Measurements from ENCODE around the gene TAC1. TPM values are rescaled to one million over a fixed set of nuclear protein-coding genes. Genes with fewer than 3 reads are reported as not detected.

The TAC1 gene
- total RNA-seq, 4 donors from 2014 or later: 0.55 to 2.4 TPM; not detected in 2

DNA sequence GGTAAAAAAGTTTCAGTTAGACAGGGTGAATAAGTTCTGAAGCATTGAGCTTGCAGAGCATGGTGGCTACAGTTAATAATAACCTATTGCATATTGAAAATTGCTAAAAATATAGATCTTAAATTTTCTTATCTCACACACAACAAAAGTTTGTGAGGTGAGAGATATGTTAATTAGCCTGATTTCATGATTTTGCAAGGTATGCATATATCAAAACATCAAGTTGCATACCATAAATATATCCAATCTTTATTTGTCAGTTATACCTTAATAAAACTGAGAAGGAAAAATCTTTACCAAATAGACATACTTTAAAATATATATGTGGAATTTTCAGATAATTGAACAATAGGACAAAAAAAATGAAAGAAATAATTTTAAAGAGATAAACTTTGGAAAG lies 16.6 kb downstream of the TAC1 start:
- intact Hi-C loops (cut with DNase I; ENCODE audit: low total_unique reads): no loop called here
- no peak for TF ChIP-seq CTCF (IDR thresholded peaks at IDR 0.05)
- TF ChIP-seq POLR2A (IDR thresholded peaks at IDR 0.05): no peak
- no peak for DNase-seq (ENCODE audit: low spot score in 2 of 2)
- H3K4me3 ChIP-seq (ENCODE audit: low read depth, poor library complexity, severe bottlenecking): no peak overlapping the region

DNA sequence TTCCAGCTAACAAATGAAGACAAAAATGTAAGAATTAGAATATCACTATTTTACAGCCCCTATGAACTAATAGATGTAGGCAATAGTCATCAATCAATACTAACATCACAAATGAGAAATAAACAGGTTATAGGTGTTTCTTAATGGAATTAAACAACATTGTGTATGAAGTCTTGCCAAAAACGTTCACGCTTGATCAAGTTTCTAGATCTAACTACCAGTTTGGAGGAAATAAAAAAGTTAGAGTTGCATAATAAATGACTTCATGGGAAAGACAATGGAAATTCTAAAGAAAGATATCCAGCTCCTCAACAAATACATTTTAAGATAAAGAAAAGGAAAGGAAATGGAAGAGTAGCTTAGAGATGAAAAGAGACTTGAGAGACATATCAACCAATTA lies 19.7 kb downstream of the TAC1 start:
- no peak for DNase-seq (ENCODE audit: low spot score in 2 of 2)
- 66 to 74% methylated on average over 2 of the region's 2 CpGs for WGBS, 2 donors
- no peak overlapping the region for H3K4me3 ChIP-seq (ENCODE audit: low read depth, poor library complexity, severe bottlenecking)
- intact Hi-C loops (cut with DNase I; ENCODE audit: low total_unique reads): no loop called here
- no peak for TF ChIP-seq POLR2A (IDR thresholded peaks at IDR 0.05)
- no peak for TF ChIP-seq CTCF (IDR thresholded peaks at IDR 0.05)

DNA sequence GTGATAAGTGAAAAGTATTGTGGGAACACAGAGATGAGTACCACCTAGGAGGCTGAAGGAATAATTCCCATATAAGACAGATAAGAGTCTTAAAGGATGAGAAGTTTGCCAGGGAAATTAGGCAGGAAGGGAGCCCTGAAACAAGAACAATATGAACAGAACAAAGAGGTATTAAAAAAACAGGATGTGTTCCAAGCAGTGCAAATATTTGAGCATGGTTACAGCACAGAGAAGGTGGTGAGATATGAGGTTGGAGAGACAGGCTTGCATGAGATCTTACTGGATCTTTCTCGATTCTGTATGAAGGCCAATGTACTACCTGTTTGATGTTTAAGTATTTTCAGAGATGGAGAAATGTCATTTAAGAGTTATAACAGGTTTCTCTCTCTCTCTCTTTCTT lies 20.3 kb downstream of the TAC1 start:
- WGBS, 2 donors: 68 to 71% methylated on average over 1 of the region's 1 CpG

GRCh38 chr7:97757824-97758223 lies 25.9 kb downstream of the TAC1 start:
- intact Hi-C loops (cut with DNase I; ENCODE audit: low total_unique reads): no loop called here
- H3K4me3 ChIP-seq (ENCODE audit: low read depth, poor library complexity, severe bottlenecking): no peak overlapping the region
- DNase-seq (ENCODE audit: low spot score in 2 of 2): no peak
- WGBS, 2 donors: 55 to 64% methylated on average over 2 of the region's 2 CpGs
- TF ChIP-seq POLR2A (IDR thresholded peaks at IDR 0.05): no peak
- TF ChIP-seq CTCF (IDR thresholded peaks at IDR 0.05): no peak

More for the DNA sequence above, 20.3 kb downstream of the TAC1 start:
- TF ChIP-seq POLR2A (IDR thresholded peaks at IDR 0.05) (no peak), CTCF (IDR thresholded peaks at IDR 0.05) (no peak)
- DNase-seq (ENCODE audit: low spot score in 2 of 2): no peak
- H3K4me3 ChIP-seq (ENCODE audit: low read depth, poor library complexity, severe bottlenecking): no peak overlapping the region
- intact Hi-C loops (cut with DNase I; ENCODE audit: low total_unique reads): no loop called here

DNA sequence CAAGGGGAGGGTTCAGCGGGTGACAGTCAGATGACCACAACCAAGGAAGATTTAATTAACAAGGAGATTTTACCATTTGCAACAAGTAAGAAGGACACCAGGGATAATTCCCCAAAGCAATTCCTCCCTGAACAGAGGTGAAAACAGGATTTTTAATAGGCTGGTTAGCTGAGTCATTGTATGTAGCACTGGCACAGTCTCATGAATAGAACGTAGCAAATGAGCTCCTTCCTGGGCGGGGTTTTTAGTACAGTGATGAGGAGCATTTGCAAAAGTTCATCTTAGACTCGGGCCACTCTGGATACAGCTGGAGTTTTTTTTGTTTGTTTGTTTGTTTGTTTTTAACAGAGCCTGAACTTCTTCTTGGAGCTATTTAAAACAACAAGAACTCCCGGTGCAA lies 39.0 kb downstream of the TAC1 start:
- intact Hi-C loops (cut with DNase I; ENCODE audit: low total_unique reads): no loop called here
- TF ChIP-seq CTCF (IDR thresholded peaks at IDR 0.05) (no peak), POLR2A (IDR thresholded peaks at IDR 0.05) (no peak)
- no peak overlapping the region for H3K4me3 ChIP-seq (ENCODE audit: low read depth, poor library complexity, severe bottlenecking)
- 49 to 62% methylated on average over 5 of the region's 5 CpGs for WGBS, 2 donors
- DNase-seq (ENCODE audit: low spot score in 2 of 2): no peak

DNA sequence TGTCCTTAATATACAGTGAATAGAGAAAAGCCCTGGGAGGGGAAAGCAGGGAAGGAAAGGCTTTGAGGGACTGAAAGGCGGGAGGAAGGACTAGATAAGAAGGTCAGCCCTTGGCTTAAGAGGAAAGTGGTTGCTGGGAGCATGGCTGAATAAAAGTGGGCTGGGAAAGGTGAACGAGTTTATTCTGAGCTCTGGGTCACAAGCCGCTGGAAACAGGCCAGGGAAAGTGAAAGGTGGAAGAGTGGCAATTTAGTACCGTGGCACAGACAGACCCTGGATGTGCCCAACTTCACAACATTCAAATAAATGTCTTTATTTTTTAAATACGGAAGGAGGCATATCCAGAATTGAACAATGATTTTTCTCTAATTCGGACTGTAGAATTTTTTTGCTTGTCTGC lies 39.7 kb downstream of the TAC1 start:
- intact Hi-C loops (cut with DNase I; ENCODE audit: low total_unique reads): no loop called here
- 70 to 72% methylated on average over 6 of the region's 6 CpGs for WGBS, 2 donors
- DNase-seq (ENCODE audit: low spot score in 2 of 2): no peak

More for the DNA sequence above, 39.7 kb downstream of the TAC1 start:
- no peak overlapping the region for H3K4me3 ChIP-seq (ENCODE audit: low read depth, poor library complexity, severe bottlenecking)
- TF ChIP-seq POLR2A (IDR thresholded peaks at IDR 0.05) (no peak), CTCF (IDR thresholded peaks at IDR 0.05) (no peak)

Data from lower leg skin (tissue), 4 donors.